Activated B cell treated with CpG ODN at 0.5 μM for 24 hours (primary cell): ENCODE data around the gene OSBPL3. TPM values are rescaled to one million over a fixed set of nuclear protein-coding genes. Genes with fewer than 3 reads are reported as not detected.

ENCODE experiments used
- ATAC-seq: fragments of 200-7000 bp; cut with Tn5 transposase; one replicate; pipeline ENCODE4 v1.10.0; 2021; ENCODE audit warnings: low read depth, mild to moderate bottlenecking, moderate library complexity
- CTCF ChIA-PET: fragments of 350-600 bp; sonication (Branson Sonifier 250); formaldehyde crosslinking; loops from one replicate; lab custom pipeline; 2021; ENCODE audit warnings: antibody characterized with exemption; lab: Charles Lee
- POLR2A ChIA-PET: fragments of 350-600 bp; sonication (Branson Sonifier 250); formaldehyde crosslinking; loops from one replicate; lab custom pipeline; 2021; ENCODE audit warnings: antibody characterized with exemption; lab: Charles Lee
- DNase-seq: peaks from one replicate; pipeline ENCODE4 v3.0.0; 2022
- H3K27ac Mint-ChIP-seq: one replicate; pipeline ENCODE4 v1.8.0; 2020; ENCODE audit warnings: mixed read lengths
- H3K27me3 Mint-ChIP-seq: one replicate; pipeline ENCODE4 v1.8.0; 2021; ENCODE audit warnings: mixed read lengths
- H3K36me3 Mint-ChIP-seq: one replicate; pipeline ENCODE4 v1.8.0; 2021; ENCODE audit warnings: low read depth, mixed read lengths
- H3K4me1 Mint-ChIP-seq: one replicate; pipeline ENCODE4 v1.8.0; 2021; ENCODE audit warnings: mixed read lengths
- H3K4me3 Mint-ChIP-seq: one replicate; pipeline ENCODE4 v1.8.0; 2020; ENCODE audit warnings: mild to moderate bottlenecking, mixed read lengths
- H3K9me3 Mint-ChIP-seq: one replicate; pipeline ENCODE4 v1.8.0; 2020; ENCODE audit warnings: mixed read lengths
- CTCF ChIP-seq: fragments of 200-600 bp; IDR thresholded peaks from one replicate; pipeline ENCODE4 v1.8.0; 2022; ENCODE audit warnings: antibody characterized with exemption, mild to moderate bottlenecking
- intact Hi-C: fragments of 100-400 bp; cut with micrococcal nuclease; formaldehyde crosslinking; loops from one replicate; pipeline ENCODE4 v1.15.1; 2024
- total RNA-seq: library from RNA; stranded (reverse); gene quantifications from 2 replicates; pipeline ENCODE4 v1.2.3, GENCODE V29; 2022

The OSBPL3 gene
- total RNA-seq, 1 donor from 2014 or later: 33.3 TPM

GRCh38 chr7:24821754-24822054, 158.3 kb downstream of the OSBPL3 start:
- Mint-ChIP-seq H3K27ac (peak overlapping the region; percentile 94), H3K4me3 (peak overlapping the region; percentile 56), H3K27me3 (no peaks in the 10 kb centered on the region), H3K4me1 (peaks cover 56% of the 10 kb centered on the region), H3K9me3 (no peaks in the 10 kb centered on the region), H3K36me3 (peaks cover 27% of the 10 kb centered on the region)
- TF ChIP-seq CTCF: no peak
- POLR2A ChIA-PET: interaction anchor here (1.2 to 4.3 kb wide), 13 partner anchors 12 to 303 kb away, joined by 3 to 62 read pairs (median 4); partner anchors contain the start of genes CYCS and OSBPL3
- DNase-seq: no peak
- no peak for ATAC-seq
- CTCF ChIA-PET: interaction anchor here (1.1 to 5.0 kb wide), 16 partner anchors 9 to 279 kb away, joined by 3 to 85 read pairs (median 14); partner anchors contain the start of gene OSBPL3
- intact Hi-C loops: loop anchor here (1.0 to 10.0 kb wide), 8 partner anchors 13 to 1447 kb away; a partner anchor contains a TSS

DNA sequence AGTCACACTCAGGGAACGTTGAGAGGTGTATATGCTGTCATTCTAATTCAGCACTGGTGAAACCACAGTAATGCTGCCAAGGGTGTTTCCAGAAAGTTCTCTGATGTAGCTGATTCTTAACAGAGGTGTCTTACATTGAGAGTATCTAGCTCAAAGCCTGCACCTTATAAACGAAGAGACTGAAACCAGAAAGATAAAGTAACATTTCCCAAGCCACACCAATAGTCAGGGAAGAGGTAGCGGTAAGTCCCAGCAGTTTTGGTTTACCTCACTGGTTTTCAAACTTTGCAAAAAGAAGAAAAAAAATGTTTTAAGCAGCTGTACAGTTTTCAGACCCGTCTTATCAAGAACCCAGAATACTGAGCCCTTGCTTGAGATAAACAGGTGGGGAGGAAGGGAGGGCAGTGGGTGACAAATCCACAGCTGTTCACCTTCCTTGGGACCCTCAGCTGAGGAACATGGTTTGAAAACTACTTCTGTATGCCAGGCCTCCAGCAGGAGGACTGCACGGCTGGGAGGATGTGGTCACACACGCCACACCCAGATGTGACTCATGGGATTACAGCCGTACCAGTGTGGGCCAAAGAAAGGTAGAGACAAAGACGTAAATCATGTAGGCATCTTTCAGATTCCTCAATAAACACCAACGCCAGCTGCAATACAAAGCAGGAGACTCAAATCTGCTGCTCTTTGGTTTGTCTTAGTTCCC, 158.8 kb downstream of the OSBPL3 start:
- Mint-ChIP-seq H3K27ac (peak overlapping the region; percentile 94), H3K27me3 (no peaks in the 10 kb centered on the region), H3K9me3 (no peaks in the 10 kb centered on the region), H3K4me1 (peaks cover 51% of the 10 kb centered on the region), H3K36me3 (peaks cover 26% of the 10 kb centered on the region), H3K4me3 (peak overlapping the region; percentile 56)
- ChIA-PET POLR2A (interaction anchor here (0.6 to 4.3 kb wide), 19 partner anchors 12 to 1936 kb away, joined by 3 to 62 read pairs (median 4); partner anchors contain the start of genes CYCS and OSBPL3), CTCF (interaction anchor here (0.8 to 5.0 kb wide), 29 partner anchors 9 to 305 kb away, joined by 3 to 85 read pairs (median 6); partner anchors contain the start of gene OSBPL3)
- DNase-seq (peak; percentile 59), ATAC-seq (peak; percentile 88)
- intact Hi-C loops: loop anchor here (1.0 to 10.0 kb wide), 8 partner anchors 13 to 1446 kb away; a partner anchor contains a TSS
- no peak for TF ChIP-seq CTCF

- no peak for TF ChIP-seq CTCF
- no peaks in the 10 kb centered on the region for H3K27me3 Mint-ChIP-seq
- ChIA-PET CTCF (interaction anchor here (0.8 to 5.0 kb wide), 31 partner anchors 8 to 306 kb away, joined by 3 to 85 read pairs (median 5); partner anchors contain the start of gene OSBPL3), POLR2A (interaction anchor here (0.6 to 4.3 kb wide), 18 partner anchors 13 to 1935 kb away, joined by 3 to 62 read pairs (median 4); partner anchors contain the start of genes CYCS and OSBPL3)
- peak overlapping the region; percentile 94 for H3K27ac Mint-ChIP-seq
- H3K36me3 Mint-ChIP-seq: peaks cover 26% of the 10 kb centered on the region
- peak overlapping the region; percentile 80 for H3K4me3 Mint-ChIP-seq
- H3K9me3 Mint-ChIP-seq: no peaks in the 10 kb centered on the region
- no peak for ATAC-seq
- intact Hi-C loops: loop anchor here (1.0 to 10.0 kb wide), 11 partner anchors 14 to 1446 kb away; partner anchors contain the start of gene OSBPL3
- no peak for DNase-seq
- peaks cover 46% of the 10 kb centered on the region for H3K4me1 Mint-ChIP-seq
Measured at GRCh38 chr7:24820730-24821044, 159.3 kb downstream of the OSBPL3 start.

DNA sequence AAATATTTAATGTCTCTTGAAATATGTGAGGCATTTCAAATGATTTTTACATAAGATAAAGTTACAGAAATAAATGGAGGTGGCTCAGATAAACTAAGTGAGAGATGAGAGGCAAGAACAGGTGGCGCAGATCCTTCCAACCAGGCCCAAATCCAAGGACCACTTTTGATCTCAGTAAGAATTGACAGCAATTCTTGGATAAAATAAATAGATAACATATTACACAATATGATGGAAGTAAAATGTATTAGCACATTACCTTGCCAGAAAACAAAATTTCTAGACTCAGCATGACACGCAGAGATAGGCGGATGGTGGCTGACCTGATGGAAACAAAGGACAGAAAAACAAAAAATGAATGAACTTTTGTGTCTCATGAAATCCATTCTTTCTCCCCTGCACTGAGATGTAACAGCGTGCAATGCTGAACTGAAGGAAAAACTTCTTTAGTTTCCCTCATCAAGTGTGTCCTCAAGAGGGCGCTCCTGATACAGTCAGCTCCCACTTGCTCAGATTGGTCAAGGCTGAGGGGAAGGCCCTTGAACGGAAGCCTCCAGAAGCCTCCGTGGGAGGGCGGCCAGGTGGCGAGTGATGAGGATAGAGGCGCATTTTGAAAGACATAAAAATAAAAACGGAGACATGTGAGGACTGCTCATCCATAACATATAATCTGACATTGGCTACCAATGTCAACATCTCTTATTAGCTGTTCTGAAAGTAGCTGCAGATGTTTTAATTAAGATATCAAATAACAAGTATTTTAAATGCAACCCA, 159.9 kb downstream of the OSBPL3 start:
- no peaks in the 10 kb centered on the region for H3K27me3 Mint-ChIP-seq
- ATAC-seq (peak; percentile 56), DNase-seq (peak; percentile 45)
- H3K9me3 Mint-ChIP-seq: no peaks in the 10 kb centered on the region
- H3K4me3 Mint-ChIP-seq: peak overlapping the region; percentile 80
- peaks cover 40% of the 10 kb centered on the region for H3K4me1 Mint-ChIP-seq
- POLR2A ChIA-PET: interaction anchor here (0.6 to 4.3 kb wide), 14 partner anchors 13 to 305 kb away, joined by 3 to 62 read pairs (median 4); partner anchors contain the start of genes CYCS and OSBPL3
- intact Hi-C loops: loop anchor here (1.0 to 10.0 kb wide), 6 partner anchors 91 to 1445 kb away; partner anchors contain the start of gene OSBPL3
- peak overlapping the region; percentile 94 for H3K27ac Mint-ChIP-seq
- CTCF ChIA-PET: interaction anchor here (0.7 to 5.0 kb wide), 31 partner anchors 8 to 306 kb away, joined by 3 to 85 read pairs (median 5); partner anchors contain the start of gene OSBPL3
- TF ChIP-seq CTCF: peak; percentile 74
- H3K36me3 Mint-ChIP-seq: peaks cover 32% of the 10 kb centered on the region
